ENCODE measurements around the gene ZNF805. TPM values are rescaled to one million over a fixed set of nuclear protein-coding genes. Genes with fewer than 3 reads are reported as not detected.

ZNF805 gene
- total RNA-seq, 4 donors from 2014 or later = 16.3 to 27.5 (median 21.0) TPM

DNA sequence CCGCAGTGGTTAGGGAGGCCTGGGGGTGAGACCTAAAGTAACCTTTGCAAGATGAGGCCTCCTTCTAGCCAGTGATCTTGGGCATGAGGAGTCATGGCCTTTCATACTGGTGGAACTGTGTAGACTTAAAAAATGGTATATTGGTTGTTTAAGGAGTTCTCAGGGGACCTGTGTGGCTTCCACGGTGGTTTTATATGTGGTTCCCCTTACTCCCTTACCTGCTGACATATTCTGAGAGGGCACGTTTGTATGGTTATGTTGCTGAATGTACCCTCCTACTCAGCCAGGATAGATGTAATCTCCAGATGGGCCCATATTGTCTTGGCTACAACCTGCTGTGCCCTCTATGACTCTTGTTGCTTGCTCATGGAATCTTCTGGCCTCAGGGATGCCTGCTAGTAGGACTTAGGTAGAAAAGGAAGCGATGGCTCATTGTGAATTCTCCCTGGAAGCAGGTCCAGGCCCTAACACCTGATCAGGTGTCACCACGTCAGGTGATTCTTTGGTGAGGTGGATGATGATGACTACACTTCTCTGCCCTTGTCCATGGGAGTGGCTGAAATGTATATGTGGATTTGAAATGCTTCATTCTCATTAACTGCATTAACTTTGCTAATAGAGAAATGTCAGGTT, 41.7 kb downstream of the ZNF805 start:
- H3K9me3 ChIP-seq = no peaks in the 10 kb centered on the region
- no peak for TF ChIP-seq POLR2A (IDR thresholded peaks at IDR 0.05)
- no peak for TF ChIP-seq CTCF (IDR thresholded peaks at IDR 0.05)
- intact Hi-C loops (cut with DNase I) = loop anchor here (10.0 kb wide), 1 partner anchor 83 kb away; the partner anchor contains the start of genes TRAPPC2B and ZNF547
- H3K27me3 ChIP-seq = no peaks in the 10 kb centered on the region
- DNase-seq = no peak
- 82% methylated on average over 5 of the region's 5 CpGs for WGBS, 2 donors
- H3K27ac ChIP-seq = no peak overlapping the region
- peaks cover 20 to 26% of the 10 kb centered on the region in 2 donors for H3K36me3 ChIP-seq
- H3K4me3 ChIP-seq (replicated peaks in 1 of 3) = no peak overlapping the region
- H3K4me1 ChIP-seq = peaks cover 11 to 25% of the 10 kb centered on the region in 2 donors

DNA sequence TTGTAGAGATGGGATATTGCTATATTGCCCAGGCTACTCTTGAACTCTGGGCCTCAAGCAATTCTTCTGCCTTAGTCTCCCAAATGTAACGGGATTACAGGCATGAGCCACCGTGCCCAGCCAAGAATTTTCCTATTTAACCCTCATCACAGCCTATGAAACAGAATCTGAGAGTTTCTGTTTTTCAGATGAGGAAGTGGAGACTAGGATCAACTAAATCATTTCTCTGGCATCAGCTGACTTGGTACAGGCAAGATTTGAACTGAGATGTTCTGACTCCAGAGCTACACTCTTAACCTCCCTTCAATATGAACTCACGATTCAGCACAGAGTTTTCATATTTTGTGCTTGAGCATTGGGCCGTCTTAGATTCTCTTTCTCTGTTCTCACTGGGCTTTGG, 47.9 kb downstream of the ZNF805 start:
- intact Hi-C loops (cut with DNase I) = loop anchor here (10.0 kb wide), 1 partner anchor 76 kb away; the partner anchor contains the start of genes TRAPPC2B and ZNF547
- no peak for DNase-seq
- H3K4me3 ChIP-seq (replicated peaks in 1 of 3) = no peak overlapping the region
- H3K9me3 ChIP-seq = no peaks in the 10 kb centered on the region
- H3K36me3 ChIP-seq = peaks cover 79 to 85% of the 10 kb centered on the region in 2 donors
- H3K27me3 ChIP-seq = no peaks in the 10 kb centered on the region
- WGBS, 2 donors = 94 to 96% methylated on average over 4 of the region's 4 CpGs
- no peaks in the 10 kb centered on the region for H3K4me1 ChIP-seq
- TF ChIP-seq POLR2A (IDR thresholded peaks at IDR 0.05) (no peak), CTCF (IDR thresholded peaks at IDR 0.05) (no peak)
- no peak overlapping the region for H3K27ac ChIP-seq

- Histone ChIP-seq H3K9me3 (no peaks in the 10 kb centered on the region), H3K27ac (no peak overlapping the region), H3K27me3 (no peaks in the 10 kb centered on the region), H3K36me3 (peaks cover 72 to 74% of the 10 kb centered on the region in 2 donors), H3K4me1 (no peaks in the 10 kb centered on the region), H3K4me3 (replicated peaks in 1 of 3) (no peak overlapping the region)
- WGBS, 2 donors = 94 to 95% methylated on average over 11 of the region's 11 CpGs
- no peak for DNase-seq
- intact Hi-C loops (cut with DNase I) = no loop called here
- TF ChIP-seq POLR2A (IDR thresholded peaks at IDR 0.05) (no peak), CTCF (IDR thresholded peaks at IDR 0.05) (no peak)
These were observed 50.5 kb downstream of the ZNF805 start for GRCh38 chr19:57290970-57291369.

DNA sequence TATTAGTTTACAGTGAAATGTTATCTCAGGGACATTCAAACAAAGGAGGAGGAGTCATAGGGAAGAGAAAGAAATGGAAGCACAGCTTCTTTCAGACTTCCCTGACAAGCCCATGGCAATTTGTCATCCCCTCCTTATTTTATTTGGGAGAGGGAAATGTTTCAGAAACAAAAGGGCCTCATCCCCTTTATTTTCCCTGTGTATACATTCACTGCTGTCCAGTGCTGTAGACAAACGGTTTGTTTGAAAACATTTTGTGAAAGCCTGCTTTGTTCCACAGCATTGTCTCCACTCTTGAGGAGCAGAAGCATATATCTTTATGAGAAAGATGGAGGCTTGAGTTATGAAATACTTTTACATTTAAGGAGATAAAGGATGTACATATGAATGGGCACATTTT, 52.1 kb downstream of the ZNF805 start:
- no peak overlapping the region for H3K4me3 ChIP-seq (replicated peaks in 1 of 3)
- H3K4me1 ChIP-seq = no peaks in the 10 kb centered on the region
- WGBS, 2 donors = 75 to 81% methylated on average over 1 of the region's 1 CpG
- peaks cover 61% of the 10 kb centered on the region in 2 donors for H3K36me3 ChIP-seq
- no peaks in the 10 kb centered on the region for H3K27me3 ChIP-seq
- no peak overlapping the region for H3K27ac ChIP-seq
- intact Hi-C loops (cut with DNase I) = no loop called here
- TF ChIP-seq CTCF (IDR thresholded peaks at IDR 0.05) = no peak
- TF ChIP-seq POLR2A (IDR thresholded peaks at IDR 0.05) = no peak
- no peaks in the 10 kb centered on the region for H3K9me3 ChIP-seq
- no peak for DNase-seq

- DNase-seq = no peak
- Histone ChIP-seq H3K27ac (no peak overlapping the region), H3K4me3 (replicated peaks in 1 of 3) (no peak overlapping the region), H3K4me1 (no peaks in the 10 kb centered on the region), H3K27me3 (no peaks in the 10 kb centered on the region), H3K36me3 (peaks cover 49 to 51% of the 10 kb centered on the region in 2 donors), H3K9me3 (no peaks in the 10 kb centered on the region)
- intact Hi-C loops (cut with DNase I) = no loop called here
- TF ChIP-seq CTCF (IDR thresholded peaks at IDR 0.05) = no peak
- TF ChIP-seq POLR2A (IDR thresholded peaks at IDR 0.05) = no peak
- WGBS, 2 donors = 96 to 100% methylated on average over 1 of the region's 1 CpG
These were observed 53.3 kb downstream of the ZNF805 start for GRCh38 chr19:57293719-57294118.

Measured in thyroid gland (tissue), 4 donors.